Duodenal mucosa (tissue), 2 donors: Measurements from ENCODE around the gene TUBB4B.
"Not testable (repeated sequence)": the region's sequence is repeated elsewhere in the genome, so short reads cannot be mapped to it uniquely, and the experiment has no call there.

Experiments
- H3K27ac ChIP-seq: one replicate; pipeline ENCODE4 v1.7.0; 2013; ENCODE audit warnings: low read depth, low read length
- H3K27me3 ChIP-seq, 2 donors: one replicate each; pipeline ENCODE4 v1.7.0; 2013; ENCODE audit warnings: low read length in 2 of 2, control low read depth in 1 of 2; ENCODE audit not compliant: insufficient read depth in 2 of 2, control insufficient read depth in 1 of 2
- H3K36me3 ChIP-seq, 2 donors: one replicate each; pipeline ENCODE4 v1.7.0; 2013; ENCODE audit warnings: low read length in 2 of 2, control low read depth in 1 of 2; ENCODE audit not compliant: insufficient read depth in 2 of 2, control insufficient read depth in 1 of 2
- H3K4me1 ChIP-seq, 2 donors: one replicate each; pipeline ENCODE4 v1.7.0; 2013; ENCODE audit warnings: low read length in 2 of 2, control low read depth in 1 of 2; ENCODE audit not compliant: insufficient read depth in 2 of 2, control insufficient read depth in 1 of 2
- H3K4me3 ChIP-seq, 2 donors: one replicate each; pipeline ENCODE4 v1.7.0; 2013; ENCODE audit warnings: low read length in 2 of 2, low read depth in 1 of 2
- H3K9ac ChIP-seq, 2 donors: one replicate each; pipeline ENCODE4 v1.7.0; 2013; ENCODE audit warnings: low read length in 2 of 2, low read depth in 1 of 2
- H3K9me3 ChIP-seq, 2 donors: one replicate each; pipeline ENCODE4 v1.7.0; 2013; ENCODE audit warnings: low read length in 2 of 2, control low read depth in 1 of 2; ENCODE audit not compliant: control insufficient read depth in 1 of 2

TUBB4B gene

GRCh38 chr9:137237759-137238726 is 3.0 kb upstream of the TUBB4B start:
- Histone ChIP-seq H3K9me3 (no peaks in the 10 kb centered on the region), H3K36me3 (peaks cover 3 to 12% of the 10 kb centered on the region in 2 donors), H3K27ac (peak overlapping the region; percentile 31), H3K9ac (peak overlapping the region; percentile 28 to 47), H3K27me3 (peaks cover 10 to 18% of the 10 kb centered on the region in 2 donors), H3K4me1 (peaks cover 40 to 50% of the 10 kb centered on the region in 2 donors), H3K4me3 (no peak overlapping the region)

- peak overlapping the region; percentile 97 for H3K27ac ChIP-seq
These were observed 1.4 kb upstream of the TUBB4B start for GRCh38 chr9:137239541-137240200.

DNA sequence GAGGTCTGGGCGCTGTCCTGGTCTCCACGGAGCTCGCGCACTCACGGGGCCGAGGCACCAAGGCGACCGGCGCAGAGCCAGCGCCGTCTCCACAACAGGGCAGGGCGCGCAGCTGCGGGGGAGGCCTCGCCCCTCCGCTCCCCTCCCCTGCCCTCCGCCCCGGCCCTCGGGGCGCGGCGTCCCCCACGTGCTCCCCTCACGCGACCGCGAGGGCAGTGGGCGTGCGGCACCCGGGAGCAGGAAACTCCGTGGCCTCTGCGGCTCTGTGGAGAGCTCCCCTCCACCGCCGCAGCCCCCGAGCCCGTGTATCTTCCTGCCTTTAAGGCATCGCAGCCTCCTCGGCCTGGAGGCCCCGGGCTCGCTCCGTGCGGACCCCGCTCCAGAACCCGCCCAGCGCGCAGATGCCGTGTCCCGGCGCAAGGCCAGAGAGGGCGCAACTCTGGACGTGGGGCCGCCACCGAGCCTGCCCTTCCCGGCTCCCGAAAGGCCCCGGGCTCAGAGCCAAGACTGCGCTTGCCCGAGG is 708 bp upstream of the TUBB4B start:
- H3K27me3 ChIP-seq = no peaks in the 10 kb centered on the region
- peak overlapping the region; percentile 97 for H3K27ac ChIP-seq
- peak overlapping the region; percentile 63 to 72 for H3K4me3 ChIP-seq
- H3K36me3 ChIP-seq = peaks cover 3 to 21% of the 10 kb centered on the region in 2 donors
- peak overlapping the region; percentile 53 to 77 for H3K9ac ChIP-seq
- H3K4me1 ChIP-seq = peaks cover 52 to 60% of the 10 kb centered on the region in 2 donors
- no peaks in the 10 kb centered on the region for H3K9me3 ChIP-seq

More at GRCh38 chr9:137239541-137240200, 1.4 kb upstream of the TUBB4B start:
- Histone ChIP-seq H3K9ac (peak overlapping the region; percentile 53 to 77), H3K36me3 (peaks cover 3 to 21% of the 10 kb centered on the region in 2 donors), H3K4me3 (peak overlapping the region; percentile 63 to 72), H3K4me1 (peaks cover 52 to 61% of the 10 kb centered on the region in 2 donors)
- not testable (repeated sequence) for H3K9me3 ChIP-seq, H3K27me3 ChIP-seq

DNA sequence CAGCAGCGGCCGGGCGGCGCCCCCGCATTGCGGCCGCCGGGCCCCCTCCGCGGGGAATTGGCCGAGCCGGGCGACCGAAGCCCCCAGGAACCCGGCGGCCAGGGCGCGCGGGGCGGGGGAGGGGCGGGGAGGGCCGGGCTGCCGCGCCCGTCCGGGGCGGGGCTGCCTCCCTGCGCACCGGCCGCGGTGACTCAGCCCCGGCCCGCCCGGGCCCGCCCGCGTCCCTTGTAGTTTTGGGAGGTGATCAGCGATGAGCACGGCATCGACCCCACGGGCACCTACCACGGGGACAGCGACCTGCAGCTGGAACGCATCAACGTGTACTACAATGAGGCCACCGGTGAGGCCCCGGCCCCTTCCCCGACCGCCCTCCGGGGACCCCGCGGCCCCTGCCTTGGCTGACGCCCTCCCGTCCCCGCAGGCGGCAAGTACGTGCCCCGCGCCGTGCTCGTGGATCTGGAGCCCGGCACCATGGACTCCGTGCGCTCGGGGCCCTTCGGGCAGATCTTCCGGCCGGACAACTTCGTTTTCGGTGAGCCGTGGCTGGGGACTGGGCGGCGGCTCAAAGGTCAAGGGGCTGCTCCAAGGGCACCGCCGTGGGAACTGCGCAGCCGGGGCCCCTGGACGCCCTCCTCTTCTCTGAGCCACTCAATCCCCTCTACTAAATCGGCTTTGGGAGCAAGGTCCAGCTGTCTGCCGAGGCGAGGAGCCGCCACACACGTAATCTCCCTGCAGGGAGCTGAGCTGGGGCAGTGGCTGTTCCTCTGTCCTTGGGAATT is 592 bp downstream of the TUBB4B start:
- Histone ChIP-seq H3K9ac (peak overlapping the region; percentile 65 to 85), H3K27me3 (no peaks in the 10 kb centered on the region), H3K4me3 (peak overlapping the region; percentile 72 to 87), H3K27ac (peak overlapping the region; percentile 95), H3K9me3 (no peaks in the 10 kb centered on the region), H3K4me1 (peaks cover 45 to 49% of the 10 kb centered on the region in 2 donors), H3K36me3 (peaks cover 3 to 21% of the 10 kb centered on the region in 2 donors)

DNA sequence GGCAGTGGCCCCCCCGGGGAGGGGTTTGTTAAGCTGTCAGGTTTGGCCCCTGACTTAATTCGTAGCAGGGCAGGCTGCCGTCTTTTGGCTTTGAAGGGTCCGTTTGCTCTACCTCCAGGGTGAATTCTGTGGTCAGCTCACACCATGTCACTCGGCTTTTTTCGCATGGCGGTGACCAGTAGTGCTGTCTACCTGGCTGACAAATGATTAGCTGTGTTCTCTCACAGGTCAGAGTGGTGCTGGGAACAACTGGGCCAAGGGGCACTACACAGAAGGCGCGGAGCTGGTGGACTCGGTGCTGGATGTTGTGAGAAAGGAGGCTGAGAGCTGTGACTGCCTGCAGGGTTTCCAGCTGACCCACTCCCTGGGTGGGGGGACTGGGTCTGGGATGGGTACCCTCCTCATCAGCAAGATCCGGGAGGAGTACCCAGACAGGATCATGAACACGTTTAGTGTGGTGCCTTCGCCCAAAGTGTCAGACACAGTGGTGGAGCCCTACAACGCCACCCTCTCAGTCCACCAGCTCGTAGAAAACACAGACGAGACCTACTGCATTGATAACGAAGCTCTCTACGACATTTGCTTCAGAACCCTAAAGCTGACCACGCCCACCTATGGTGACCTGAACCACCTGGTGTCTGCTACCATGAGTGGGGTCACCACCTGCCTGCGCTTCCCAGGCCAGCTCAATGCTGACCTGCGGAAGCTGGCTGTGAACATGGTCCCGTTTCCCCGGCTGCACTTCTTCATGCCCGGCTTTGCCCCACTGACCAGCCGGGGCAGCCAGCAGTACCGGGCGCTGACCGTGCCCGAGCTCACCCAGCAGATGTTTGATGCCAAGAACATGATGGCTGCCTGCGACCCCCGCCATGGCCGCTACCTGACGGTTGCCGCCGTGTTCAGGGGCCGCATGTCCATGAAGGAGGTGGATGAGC is 1.4 kb downstream of the TUBB4B start:
- Histone ChIP-seq H3K27me3 (no peaks in the 10 kb centered on the region), H3K27ac (peak overlapping the region; percentile 95), H3K36me3 (peaks cover 3 to 21% of the 10 kb centered on the region in 2 donors), H3K9ac (peak overlapping the region; percentile 65 to 85), H3K9me3 (no peaks in the 10 kb centered on the region), H3K4me3 (peak overlapping the region; percentile 72 to 87), H3K4me1 (peaks cover 36 to 41% of the 10 kb centered on the region in 2 donors)

DNA sequence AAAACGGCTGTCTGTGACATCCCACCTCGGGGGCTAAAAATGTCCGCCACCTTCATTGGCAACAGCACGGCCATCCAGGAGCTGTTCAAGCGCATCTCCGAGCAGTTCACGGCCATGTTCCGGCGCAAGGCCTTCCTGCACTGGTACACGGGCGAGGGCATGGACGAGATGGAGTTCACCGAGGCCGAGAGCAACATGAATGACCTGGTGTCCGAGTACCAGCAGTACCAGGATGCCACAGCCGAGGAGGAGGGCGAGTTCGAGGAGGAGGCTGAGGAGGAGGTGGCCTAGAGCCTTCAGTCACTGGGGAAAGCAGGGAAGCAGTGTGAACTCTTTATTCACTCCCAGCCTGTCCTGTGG is 2.2 kb downstream of the TUBB4B start:
- not testable (repeated sequence) for H3K27ac ChIP-seq, H3K9me3 ChIP-seq, H3K27me3 ChIP-seq
- H3K9ac ChIP-seq = peak overlapping the region in 1 of 2 donors; percentile 85
- peaks cover 3 to 21% of the 10 kb centered on the region in 2 donors for H3K36me3 ChIP-seq
- H3K4me3 ChIP-seq = peak overlapping the region; percentile 31 to 72
- H3K4me1 ChIP-seq = peaks cover 29 to 34% of the 10 kb centered on the region in 2 donors

DNA sequence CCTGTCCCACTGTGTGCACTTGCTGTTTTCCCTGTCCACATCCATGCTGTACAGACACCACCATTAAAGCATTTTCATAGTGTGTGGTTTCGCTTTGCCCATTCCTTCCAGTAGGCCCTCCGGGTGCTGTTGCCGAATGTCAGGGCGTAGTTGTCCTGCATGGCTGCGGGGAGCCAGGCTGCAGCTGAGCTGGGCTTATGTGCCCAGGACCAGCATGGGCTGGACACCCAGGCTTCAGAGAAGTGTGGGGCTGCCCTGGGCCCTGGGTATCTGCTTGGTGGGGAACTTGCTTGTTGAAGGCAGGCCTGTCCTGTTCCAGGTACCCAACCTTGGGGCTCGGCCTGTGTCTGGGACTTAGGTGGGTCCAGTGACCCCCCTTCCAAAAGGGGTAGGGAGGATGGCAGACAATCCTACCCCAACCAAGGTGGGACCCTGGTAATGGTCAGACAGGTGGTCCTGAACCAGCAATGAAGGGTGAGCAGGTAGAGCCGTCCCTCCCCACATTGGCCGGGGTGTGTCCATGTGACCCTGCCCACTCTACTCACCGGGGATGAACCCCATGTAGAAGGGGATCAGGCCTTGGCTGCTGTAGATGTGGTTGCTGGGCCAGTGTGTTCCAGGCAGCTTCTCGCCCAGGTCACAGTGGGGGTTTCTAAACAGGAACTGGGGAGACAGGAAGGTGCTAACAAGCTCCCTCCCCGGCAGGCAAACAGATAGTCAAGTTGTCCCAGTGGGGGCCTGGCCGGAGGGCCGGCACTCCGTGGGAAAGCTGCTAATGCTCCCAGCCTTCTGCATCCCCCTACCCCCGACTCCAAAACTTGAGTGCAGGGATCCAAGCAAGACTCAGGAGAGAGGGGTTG is 2.8 kb downstream of the TUBB4B start:
- Histone ChIP-seq H3K4me1 (peaks cover 23 to 28% of the 10 kb centered on the region in 2 donors), H3K9me3 (no peaks in the 10 kb centered on the region), H3K27ac (no peak overlapping the region), H3K36me3 (peaks cover 3 to 21% of the 10 kb centered on the region in 2 donors), H3K4me3 (peak overlapping the region; percentile 31 to 72), H3K9ac (no peak overlapping the region), H3K27me3 (no peaks in the 10 kb centered on the region)

- Histone ChIP-seq H3K27ac (no peak overlapping the region), H3K9me3 (no peaks in the 10 kb centered on the region), H3K9ac (no peak overlapping the region), H3K36me3 (peaks cover 3 to 21% of the 10 kb centered on the region in 2 donors), H3K4me1 (peaks cover 20 to 24% of the 10 kb centered on the region in 2 donors), H3K27me3 (no peaks in the 10 kb centered on the region), H3K4me3 (no peak overlapping the region)
These were observed 3.7 kb downstream of the TUBB4B start for GRCh38 chr9:137244486-137245449.
